Neuronal stem cell (in vitro differentiated cells): Measurements from ENCODE around the gene ABLIM2.

Experiments used
- DNase-seq: peaks from one replicate; pipeline ENCODE4 v3.0.0-alpha.2; 2013; ENCODE audit warnings: low spot score
- H2AFZ ChIP-seq: one replicate; pipeline ENCODE4 v1.6.1; 2013; ENCODE audit warnings: mild to moderate bottlenecking, low read length, inconsistent platforms
- H2AK5ac ChIP-seq: 2 replicates; pipeline ENCODE4 v1.6.1; 2013; ENCODE audit warnings: low read depth, mild to moderate bottlenecking, inconsistent platforms, low read length, moderate library complexity, mixed read lengths
- H2BK120ac ChIP-seq: 2 replicates; pipeline ENCODE4 v1.6.1; 2013; ENCODE audit warnings: low read depth, mild to moderate bottlenecking, inconsistent platforms, low read length, moderate library complexity, mixed read lengths
- H2BK12ac ChIP-seq: one replicate; pipeline ENCODE4 v1.6.1; 2013; ENCODE audit warnings: low read length, inconsistent platforms
- H2BK15ac ChIP-seq: 2 replicates; pipeline ENCODE4 v1.6.1; 2013; ENCODE audit warnings: mild to moderate bottlenecking, low read length, inconsistent platforms, mixed read lengths
- H2BK5ac ChIP-seq: one replicate; pipeline ENCODE4 v1.6.1; 2013; ENCODE audit warnings: inconsistent platforms, mild to moderate bottlenecking, low read length, moderate library complexity
- H3K14ac ChIP-seq: one replicate; pipeline ENCODE4 v1.6.1; 2013; ENCODE audit warnings: low read length, inconsistent platforms
- H3K18ac ChIP-seq: 2 replicates; pipeline ENCODE4 v1.6.1; 2013; ENCODE audit warnings: low read length, inconsistent platforms
- H3K23ac ChIP-seq: 2 replicates; pipeline ENCODE4 v1.6.1; 2013; ENCODE audit warnings: low read depth, mild to moderate bottlenecking, mixed read lengths, low read length, inconsistent platforms; ENCODE audit not compliant: poor library complexity
- H3K27ac ChIP-seq: replicated peaks from 3 replicates; pipeline ENCODE4 v1.5.1; 2013; ENCODE audit warnings: low read length, inconsistent platforms
- H3K27me3 ChIP-seq, 3 experiments: 2 replicates each; pipeline ENCODE4 v1.6.1; 2013; ENCODE audit warnings: low read length in 3 of 3, mild to moderate bottlenecking in 2 of 3, inconsistent platforms in 1 of 3, low read depth in 1 of 3, mixed read lengths in 1 of 3, moderate library complexity in 1 of 3; ENCODE audit not compliant: control insufficient read depth in 3 of 3, insufficient read depth in 3 of 3
- H3K36me3 ChIP-seq, 2 donors: replicated peaks in 1 of 2; 2 replicates each; pipeline ENCODE4 v1.6.1; 2013; ENCODE audit warnings: low read length in 2 of 2; ENCODE audit not compliant: control insufficient read depth in 2 of 2, insufficient read depth in 2 of 2
- H3K4ac ChIP-seq: 2 replicates; pipeline ENCODE4 v1.6.1; 2013; ENCODE audit warnings: inconsistent platforms, mild to moderate bottlenecking, low read length, moderate library complexity
- H3K4me1 ChIP-seq, 2 donors: 1 replicate in 1 of 2; 2 replicates in 1 of 2; pipeline ENCODE4 v1.6.1; 2013; ENCODE audit warnings: low read length in 2 of 2, low read depth in 1 of 2; ENCODE audit not compliant: control insufficient read depth in 2 of 2, insufficient read depth in 1 of 2
- H3K4me2 ChIP-seq: one replicate; pipeline ENCODE4 v1.6.1; 2013; ENCODE audit warnings: mild to moderate bottlenecking, low read length, inconsistent platforms; ENCODE audit not compliant: insufficient read depth, poor library complexity, severe bottlenecking
- H3K4me3 ChIP-seq, 2 donors: 2 replicates each; pipeline ENCODE4 v1.5.1; 2013; ENCODE audit warnings: low read length in 2 of 2, mild to moderate bottlenecking in 2 of 2, inconsistent platforms in 1 of 2, moderate library complexity in 1 of 2
- H3K79me1 ChIP-seq: one replicate; pipeline ENCODE4 v1.6.1; 2013; ENCODE audit warnings: low read depth, mild to moderate bottlenecking, inconsistent platforms, low read length, moderate library complexity
- H3K9ac ChIP-seq: one replicate; pipeline ENCODE4 v1.6.1; 2013; ENCODE audit warnings: mild to moderate bottlenecking, low read depth, low read length, inconsistent platforms; ENCODE audit not compliant: poor library complexity
- H3K9me3 ChIP-seq, 2 donors: replicated peaks in 1 of 2; 2 replicates each; pipeline versions ENCODE3 to v1.6.1; 2013; ENCODE audit warnings: low read length in 2 of 2, mild to moderate bottlenecking in 2 of 2, inconsistent platforms in 1 of 2, low read depth in 1 of 2, mixed read lengths in 1 of 2, moderate library complexity in 1 of 2; ENCODE audit not compliant: control insufficient read depth in 2 of 2, insufficient read depth in 1 of 2
- H4K8ac ChIP-seq: one replicate; pipeline ENCODE4 v1.6.1; 2013; ENCODE audit warnings: low read depth, mild to moderate bottlenecking, inconsistent platforms, low read length, moderate library complexity
- H4K91ac ChIP-seq: one replicate; pipeline ENCODE4 v1.6.1; 2013; ENCODE audit warnings: low read length, low read depth, mild to moderate bottlenecking, inconsistent platforms; ENCODE audit not compliant: poor library complexity
- WGBS, 2 donors: extraction: QIAGEN DNeasy Blood & Tissue Kit; methylation state at CpG; one replicate each; pipeline ENCODE4 v1.1.7; 2013; ENCODE audit warnings: missing lambda C conversion rate in 2 of 2, mixed read lengths in 1 of 2; ENCODE audit not compliant: insufficient read length in 2 of 2, insufficient replicate concordance in 1 of 2; ENCODE audit errors: extremely low coverage in 2 of 2; 5-methylcytosine and 5-hydroxymethylcytosine counted together

ABLIM2 gene

DNA sequence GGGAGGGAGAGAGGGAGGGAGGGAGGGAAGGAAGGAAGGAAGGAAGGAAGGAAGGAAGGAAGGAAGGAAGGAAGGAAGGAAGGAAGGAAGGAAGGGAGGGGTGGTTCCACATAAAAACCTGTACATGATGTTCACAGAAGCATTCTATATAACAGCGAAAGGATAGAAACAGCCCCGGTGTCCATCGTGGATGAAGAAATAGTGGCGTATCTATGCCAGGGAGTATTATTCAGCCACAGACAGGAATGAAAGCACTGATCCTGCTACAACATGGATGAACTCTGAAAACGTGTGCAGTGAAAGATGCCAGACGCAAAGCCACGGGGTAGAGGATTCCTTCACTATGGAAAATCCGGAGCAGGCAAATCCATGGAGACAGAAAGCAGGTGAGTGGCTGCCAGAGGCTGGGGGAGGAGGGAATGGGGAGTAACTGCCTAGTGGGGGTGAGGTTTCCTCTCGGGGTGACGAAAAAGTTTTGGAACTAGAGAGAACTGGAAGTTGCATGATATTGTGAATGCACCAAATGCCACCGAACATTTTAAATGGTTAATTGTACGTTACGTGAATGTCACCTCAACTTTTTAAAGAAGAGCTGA, 92.2 kb downstream of the ABLIM2 start:
- no peak overlapping the region for H3K18ac ChIP-seq
- H3K4me3 ChIP-seq, result no peak overlapping the region
- no peak overlapping the region for H2AK5ac ChIP-seq
- no peak overlapping the region for H3K4me2 ChIP-seq
- H3K79me1 ChIP-seq, result peaks cover 2% of the 10 kb centered on the region
- H3K36me3 ChIP-seq, result no peaks in the 10 kb centered on the region
- no peak overlapping the region for H2BK15ac ChIP-seq
- no peak overlapping the region for H3K27ac ChIP-seq
- H3K4me1 ChIP-seq, result peaks cover 0 to 11% of the 10 kb centered on the region in 2 donors
- no peak overlapping the region for H4K91ac ChIP-seq
- H3K4ac ChIP-seq, result no peak overlapping the region
- no peak overlapping the region for H2BK5ac ChIP-seq
- no peak overlapping the region for H2BK120ac ChIP-seq
- H3K9ac ChIP-seq, result no peak overlapping the region
- H3K9me3 ChIP-seq, result peaks cover 16% of the 10 kb centered on the region in 2 donors
- WGBS, 2 donors, result no CpG with 5 or more reads among the region's 13 CpGs
- H2AFZ ChIP-seq, result no peak overlapping the region
- peaks cover 0 to 33% (median 3%) of the 10 kb centered on the region in 3 experiments for H3K27me3 ChIP-seq
- no peak overlapping the region for H3K14ac ChIP-seq
- no peak overlapping the region for H2BK12ac ChIP-seq
- no peak for DNase-seq
- no peak overlapping the region for H3K23ac ChIP-seq
- H4K8ac ChIP-seq, result no peak overlapping the region

DNA sequence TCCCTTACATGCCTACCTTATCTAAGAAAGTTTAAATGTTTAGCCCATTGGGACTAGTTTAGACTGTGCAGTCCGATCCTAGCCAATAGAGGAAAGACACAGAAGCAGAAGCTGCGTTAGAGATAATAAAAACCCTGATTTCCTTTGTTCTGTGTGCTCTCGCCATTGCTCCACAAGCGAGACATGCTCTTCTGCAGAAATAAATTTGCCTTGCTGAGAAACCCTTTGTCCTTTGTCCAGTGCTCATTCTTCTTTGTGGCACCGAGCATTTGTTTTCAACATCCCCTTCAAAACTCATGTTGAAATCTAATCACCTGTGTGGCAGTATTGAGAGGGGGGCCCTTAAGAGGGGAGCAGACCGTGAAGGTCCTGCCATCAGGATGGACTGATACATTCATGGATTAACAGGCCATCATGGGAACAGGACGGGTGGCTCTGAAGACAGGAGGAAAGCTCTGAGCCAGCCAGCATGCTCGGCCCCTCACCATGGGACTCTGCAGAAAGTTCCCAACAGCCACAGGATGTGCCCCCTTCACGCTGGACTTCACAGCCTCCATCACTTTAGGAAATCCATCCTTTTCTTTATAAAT, 94.5 kb downstream of the ABLIM2 start:
- H3K14ac ChIP-seq, result no peak overlapping the region
- no peaks in the 10 kb centered on the region for H3K79me1 ChIP-seq
- no peak overlapping the region for H2AK5ac ChIP-seq
- no peak overlapping the region for H3K27ac ChIP-seq
- H2AFZ ChIP-seq, result no peak overlapping the region
- peaks cover 0 to 14% (median 0%) of the 10 kb centered on the region in 3 experiments for H3K27me3 ChIP-seq
- H3K36me3 ChIP-seq, result no peaks in the 10 kb centered on the region
- H2BK5ac ChIP-seq, result no peak overlapping the region
- H3K18ac ChIP-seq, result no peak overlapping the region
- H2BK120ac ChIP-seq, result no peak overlapping the region
- no peak overlapping the region for H3K4me2 ChIP-seq
- H3K4me1 ChIP-seq, result no peaks in the 10 kb centered on the region
- no peak overlapping the region for H4K8ac ChIP-seq
- H2BK12ac ChIP-seq, result no peak overlapping the region
- H3K23ac ChIP-seq, result no peak overlapping the region
- no CpG with 5 or more reads among the region's 9 CpGs for WGBS, 2 donors
- H3K4ac ChIP-seq, result no peak overlapping the region
- no peak overlapping the region for H2BK15ac ChIP-seq
- no peak overlapping the region for H3K4me3 ChIP-seq
- H4K91ac ChIP-seq, result no peak overlapping the region
- no peak for DNase-seq
- no peak overlapping the region for H3K9ac ChIP-seq
- peaks cover 16% of the 10 kb centered on the region in 2 donors for H3K9me3 ChIP-seq

- Histone ChIP-seq H3K36me3 (no peaks in the 10 kb centered on the region), H3K4me3 (no peak overlapping the region), H3K79me1 (no peaks in the 10 kb centered on the region), H3K9ac (no peak overlapping the region), H2AFZ (no peak overlapping the region), H3K9me3 (peaks cover 16 to 18% of the 10 kb centered on the region in 2 donors), H3K4me2 (no peak overlapping the region), H3K4me1 (no peaks in the 10 kb centered on the region), H4K91ac (no peak overlapping the region), H3K4ac (no peak overlapping the region), H2BK12ac (no peak overlapping the region), H3K14ac (no peak overlapping the region), H3K18ac (no peak overlapping the region), H2BK5ac (no peak overlapping the region), H3K27ac (no peak overlapping the region), H3K27me3 (peaks cover 0 to 4% (median 0%) of the 10 kb centered on the region in 3 experiments), H3K23ac (no peak overlapping the region), H4K8ac (no peak overlapping the region), H2AK5ac (peak overlapping the region; percentile 65), H2BK15ac (no peak overlapping the region), H2BK120ac (no peak overlapping the region)
- DNase-seq, result no peak
- WGBS, 2 donors, result no CpG with 5 or more reads among the region's 8 CpGs
Measured at GRCh38 chr4:8061573-8061972, 97.0 kb downstream of the ABLIM2 start.

DNA sequence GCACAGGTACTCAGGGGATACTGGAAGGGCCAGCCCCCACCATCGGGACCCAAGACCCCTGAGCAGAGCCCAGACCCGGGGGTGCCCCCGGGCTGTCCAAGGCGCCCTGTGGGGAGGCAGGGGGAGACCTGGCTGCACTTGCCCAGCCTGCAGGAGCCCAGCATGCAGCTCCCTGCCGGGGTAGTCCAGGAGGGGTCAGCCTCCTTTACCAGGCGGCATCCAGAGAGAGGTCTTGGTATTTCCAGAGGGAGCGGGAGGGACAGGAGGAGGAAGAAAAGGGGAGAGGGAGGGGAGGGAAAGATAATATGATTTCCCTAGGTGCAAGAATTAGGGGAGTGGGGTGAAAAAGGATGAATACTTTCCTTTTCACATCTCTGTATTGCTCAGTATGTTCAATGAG, 97.5 kb downstream of the ABLIM2 start:
- no peak overlapping the region for H4K91ac ChIP-seq
- no peak overlapping the region for H2BK120ac ChIP-seq
- H3K79me1 ChIP-seq, result no peaks in the 10 kb centered on the region
- peaks cover 16 to 18% of the 10 kb centered on the region in 2 donors for H3K9me3 ChIP-seq
- H3K4ac ChIP-seq, result no peak overlapping the region
- no peak overlapping the region for H2BK15ac ChIP-seq
- no peak overlapping the region for H3K4me2 ChIP-seq
- no peak overlapping the region for H4K8ac ChIP-seq
- peak overlapping the region; percentile 85 for H2BK5ac ChIP-seq
- no peak overlapping the region for H3K23ac ChIP-seq
- no peak overlapping the region for H3K9ac ChIP-seq
- no peak overlapping the region for H2AK5ac ChIP-seq
- no peaks in the 10 kb centered on the region for H3K4me1 ChIP-seq
- H2AFZ ChIP-seq, result no peak overlapping the region
- no peak overlapping the region for H3K27ac ChIP-seq
- DNase-seq, result no peak
- H3K18ac ChIP-seq, result no peak overlapping the region
- H3K27me3 ChIP-seq, result peaks cover 0 to 4% (median 0%) of the 10 kb centered on the region in 3 experiments
- WGBS, 2 donors, result no CpG with 5 or more reads among the region's 7 CpGs
- no peak overlapping the region for H3K4me3 ChIP-seq
- no peaks in the 10 kb centered on the region for H3K36me3 ChIP-seq
- H2BK12ac ChIP-seq, result no peak overlapping the region
- H3K14ac ChIP-seq, result no peak overlapping the region
